Activated naive CD4-positive, alpha-beta T cell treated with anti-CD3 and anti-CD28 coated beads, Interleukin-2, amount 50 U/mL, for 24 hours (primary cell): Measurements from ENCODE around the gene CLEC4G.

Experiments
- H3K27ac Mint-ChIP-seq: one replicate; pipeline ENCODE4 v1.8.0; 2021; ENCODE audit warnings: mild to moderate bottlenecking, mixed read lengths
- H3K27me3 Mint-ChIP-seq: one replicate; pipeline ENCODE4 v1.8.0; 2021; ENCODE audit warnings: mixed read lengths
- H3K36me3 Mint-ChIP-seq: one replicate; pipeline ENCODE4 v1.8.0; 2021; ENCODE audit warnings: mixed read lengths
- H3K4me1 Mint-ChIP-seq: one replicate; pipeline ENCODE4 v1.8.0; 2021; ENCODE audit warnings: mixed read lengths
- H3K4me3 Mint-ChIP-seq: one replicate; pipeline ENCODE4 v1.8.0; 2021; ENCODE audit warnings: mild to moderate bottlenecking, mixed read lengths
- H3K9me3 Mint-ChIP-seq: one replicate; pipeline ENCODE4 v1.8.0; 2021; ENCODE audit warnings: mixed read lengths

CLEC4G gene

GRCh38 chr19:7739211-7739755 lies 7.4 kb upstream of the CLEC4G start:
- no peak overlapping the region for H3K27ac Mint-ChIP-seq
- H3K9me3 Mint-ChIP-seq = no peaks in the 10 kb centered on the region
- peaks cover 3% of the 10 kb centered on the region for H3K27me3 Mint-ChIP-seq
- H3K4me3 Mint-ChIP-seq = no peak overlapping the region
- H3K4me1 Mint-ChIP-seq = peaks cover 4% of the 10 kb centered on the region
- no peaks in the 10 kb centered on the region for H3K36me3 Mint-ChIP-seq

DNA sequence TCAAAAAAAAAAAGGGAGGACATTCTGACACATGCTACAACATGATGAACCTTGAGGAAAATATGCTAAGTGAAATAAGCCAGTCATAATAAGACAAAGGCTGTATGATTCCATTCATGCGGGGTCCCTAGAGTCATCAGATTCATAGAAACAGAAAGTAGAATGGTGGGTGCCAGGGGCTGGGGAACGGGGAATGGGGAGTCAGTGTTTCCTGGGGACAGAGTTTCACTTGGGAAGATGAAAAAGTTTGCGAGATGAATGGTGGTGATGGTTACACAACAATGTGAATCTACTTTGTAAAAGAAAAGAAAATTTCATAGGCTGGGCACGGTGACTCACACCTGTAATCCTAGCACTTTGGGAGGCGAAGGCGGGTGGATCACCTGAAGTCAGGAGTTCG lies 6.1 kb upstream of the CLEC4G start:
- peaks cover 3% of the 10 kb centered on the region for H3K27me3 Mint-ChIP-seq
- H3K4me3 Mint-ChIP-seq = no peak overlapping the region
- peak overlapping the region; percentile 37 for H3K27ac Mint-ChIP-seq
- no peaks in the 10 kb centered on the region for H3K9me3 Mint-ChIP-seq
- no peaks in the 10 kb centered on the region for H3K36me3 Mint-ChIP-seq
- peaks cover 4% of the 10 kb centered on the region for H3K4me1 Mint-ChIP-seq

GRCh38 chr19:7737215-7737614 lies 5.3 kb upstream of the CLEC4G start:
- no peak overlapping the region for H3K27ac Mint-ChIP-seq
- no peak overlapping the region for H3K4me3 Mint-ChIP-seq
- no peaks in the 10 kb centered on the region for H3K36me3 Mint-ChIP-seq
- H3K9me3 Mint-ChIP-seq = no peaks in the 10 kb centered on the region
- H3K4me1 Mint-ChIP-seq = peaks cover 4% of the 10 kb centered on the region
- peaks cover 3% of the 10 kb centered on the region for H3K27me3 Mint-ChIP-seq

- H3K4me3 Mint-ChIP-seq = no peak overlapping the region
- H3K36me3 Mint-ChIP-seq = no peaks in the 10 kb centered on the region
- H3K9me3 Mint-ChIP-seq = no peaks in the 10 kb centered on the region
- peaks cover 4% of the 10 kb centered on the region for H3K4me1 Mint-ChIP-seq
- peak overlapping the region; percentile 33 for H3K27ac Mint-ChIP-seq
- peaks cover 4% of the 10 kb centered on the region for H3K27me3 Mint-ChIP-seq
Observed at GRCh38 chr19:7736148-7736547, 4.2 kb upstream of the CLEC4G start.

- Mint-ChIP-seq H3K27ac (no peak overlapping the region), H3K4me3 (no peak overlapping the region)
Observed at GRCh38 chr19:7734220-7735203, 2.6 kb upstream of the CLEC4G start.

GRCh38 chr19:7733376-7733775 lies 1.5 kb upstream of the CLEC4G start:
- Mint-ChIP-seq H3K9me3 (no peaks in the 10 kb centered on the region), H3K4me1 (peaks cover 18% of the 10 kb centered on the region), H3K36me3 (no peaks in the 10 kb centered on the region), H3K27me3 (peaks cover 17% of the 10 kb centered on the region), H3K4me3 (no peak overlapping the region), H3K27ac (no peak overlapping the region)

More at GRCh38 chr19:7734220-7735203, 2.6 kb upstream of the CLEC4G start:
- H3K4me1 Mint-ChIP-seq = peaks cover 10% of the 10 kb centered on the region
- H3K36me3 Mint-ChIP-seq = no peaks in the 10 kb centered on the region
- no peaks in the 10 kb centered on the region for H3K9me3 Mint-ChIP-seq
- H3K27me3 Mint-ChIP-seq = peaks cover 7% of the 10 kb centered on the region

- H3K27ac Mint-ChIP-seq = no peak overlapping the region
- H3K36me3 Mint-ChIP-seq = no peaks in the 10 kb centered on the region
- H3K27me3 Mint-ChIP-seq = peaks cover 25% of the 10 kb centered on the region
- no peaks in the 10 kb centered on the region for H3K9me3 Mint-ChIP-seq
- peaks cover 14% of the 10 kb centered on the region for H3K4me1 Mint-ChIP-seq
- no peak overlapping the region for H3K4me3 Mint-ChIP-seq
Observed at GRCh38 chr19:7731615-7732014, 295 bp downstream of the CLEC4G start.

GRCh38 chr19:7731218-7731595 lies 703 bp downstream of the CLEC4G start:
- H3K27me3 Mint-ChIP-seq = peaks cover 26% of the 10 kb centered on the region
- H3K4me1 Mint-ChIP-seq = peaks cover 14% of the 10 kb centered on the region
- H3K27ac Mint-ChIP-seq = no peak overlapping the region
- no peaks in the 10 kb centered on the region for H3K9me3 Mint-ChIP-seq
- no peak overlapping the region for H3K4me3 Mint-ChIP-seq
- H3K36me3 Mint-ChIP-seq = no peaks in the 10 kb centered on the region

DNA sequence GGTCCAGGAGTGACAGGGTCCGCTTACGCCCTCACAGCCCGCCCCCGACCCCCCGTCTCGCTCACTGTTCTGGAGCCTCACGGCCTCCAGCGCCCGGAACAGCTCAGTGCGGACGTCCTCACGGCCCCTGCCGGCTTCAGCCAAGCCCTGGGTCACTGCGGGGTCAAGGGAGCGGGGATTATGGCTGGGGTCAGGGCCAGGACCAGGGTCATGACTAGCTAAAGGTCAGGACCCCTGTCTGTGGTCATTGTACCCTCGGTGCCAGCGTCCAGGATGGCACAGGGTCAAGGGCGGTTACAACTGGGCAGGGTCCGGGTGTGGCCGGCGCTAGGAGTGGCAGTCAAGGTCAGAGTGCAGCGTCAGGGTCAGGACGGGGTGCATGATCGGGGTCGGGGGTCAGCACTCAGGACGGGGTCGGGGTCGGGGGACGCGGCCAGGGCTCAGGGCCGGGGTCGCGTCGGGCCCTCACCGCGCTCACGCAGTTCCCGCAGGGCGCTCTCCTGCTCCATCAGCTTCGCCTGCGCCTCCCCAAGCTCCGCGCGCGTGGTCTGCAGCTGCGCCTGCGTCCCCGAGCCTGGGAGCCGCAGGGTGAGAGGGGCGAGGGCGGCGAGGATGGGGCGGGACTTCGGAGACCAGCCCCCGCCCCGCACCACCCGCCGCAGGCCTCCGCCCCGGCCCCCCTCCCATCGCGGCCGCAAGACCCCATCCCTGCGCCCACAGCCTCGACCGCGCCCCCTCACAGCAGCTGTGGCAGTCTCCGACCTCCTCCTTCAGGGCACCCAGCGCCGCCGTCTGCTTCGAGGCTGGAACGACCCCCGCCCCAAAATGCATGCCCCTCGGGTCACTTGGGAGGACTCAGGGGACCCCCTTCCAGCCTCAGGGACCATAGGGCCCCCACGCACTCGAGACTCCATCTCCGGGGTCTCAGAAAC lies 1.4 kb downstream of the CLEC4G start:
- Mint-ChIP-seq H3K27me3 (peaks cover 26% of the 10 kb centered on the region), H3K36me3 (no peaks in the 10 kb centered on the region), H3K4me3 (no peak overlapping the region), H3K9me3 (no peaks in the 10 kb centered on the region), H3K4me1 (peaks cover 14% of the 10 kb centered on the region), H3K27ac (no peak overlapping the region)

DNA sequence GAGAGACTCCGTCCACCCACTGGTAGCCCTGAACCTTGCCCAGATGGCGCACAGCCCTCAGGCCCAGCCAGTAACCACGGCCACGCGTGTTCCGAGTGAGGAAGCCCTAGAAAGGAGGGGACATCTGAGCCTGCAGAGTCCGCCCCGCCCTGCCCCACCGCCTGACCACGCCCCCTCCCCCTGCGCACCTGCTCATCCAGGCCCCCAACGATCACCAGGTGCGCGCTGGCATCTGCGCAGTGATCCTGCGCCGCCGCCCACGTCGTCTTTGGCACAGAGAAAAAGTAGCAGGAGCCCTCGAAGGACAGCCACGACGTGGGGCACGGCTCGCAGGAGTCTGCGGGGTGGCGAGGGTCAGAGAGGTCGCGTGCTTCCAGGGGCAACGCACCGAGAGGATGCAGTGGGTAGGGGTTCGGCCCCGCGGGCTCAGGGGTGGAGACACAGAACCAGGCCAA lies 2.1 kb downstream of the CLEC4G start:
- Mint-ChIP-seq H3K27me3 (peaks cover 26% of the 10 kb centered on the region), H3K27ac (no peak overlapping the region), H3K4me1 (peaks cover 14% of the 10 kb centered on the region)

DNA sequence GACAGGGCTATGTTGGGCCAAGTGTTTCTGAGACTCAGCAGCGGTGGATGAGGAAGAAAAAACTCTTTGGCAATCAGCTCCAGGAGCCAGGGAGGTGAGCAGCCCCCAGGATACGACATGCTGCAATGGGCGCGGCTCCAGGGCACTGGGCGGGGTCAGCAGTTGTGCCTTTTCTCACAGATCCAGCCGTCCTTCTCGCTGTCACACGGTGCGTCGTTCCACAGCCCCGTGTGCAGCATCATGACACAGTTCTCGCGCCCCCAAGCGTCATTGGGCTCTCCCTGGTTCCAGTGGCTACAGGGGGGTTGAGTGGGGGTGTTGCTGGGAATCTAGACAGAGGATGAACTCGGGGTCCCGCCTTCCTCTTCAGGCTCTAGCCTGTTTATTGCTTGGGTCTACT lies 2.7 kb downstream of the CLEC4G start:
- Mint-ChIP-seq H3K4me1 (peaks cover 14% of the 10 kb centered on the region), H3K9me3 (no peaks in the 10 kb centered on the region), H3K36me3 (no peaks in the 10 kb centered on the region), H3K27ac (no peak overlapping the region), H3K27me3 (peaks cover 26% of the 10 kb centered on the region), H3K4me3 (no peak overlapping the region)

More for the DNA sequence above, 2.1 kb downstream of the CLEC4G start:
- Mint-ChIP-seq H3K36me3 (no peaks in the 10 kb centered on the region), H3K4me3 (peak overlapping the region; percentile 66), H3K9me3 (no peaks in the 10 kb centered on the region)

- H3K27ac Mint-ChIP-seq = no peak overlapping the region
- H3K4me1 Mint-ChIP-seq = peaks cover 14% of the 10 kb centered on the region
- peaks cover 24% of the 10 kb centered on the region for H3K27me3 Mint-ChIP-seq
- no peaks in the 10 kb centered on the region for H3K36me3 Mint-ChIP-seq
- no peaks in the 10 kb centered on the region for H3K9me3 Mint-ChIP-seq
- no peak overlapping the region for H3K4me3 Mint-ChIP-seq
Observed at GRCh38 chr19:7725791-7726190, 6.1 kb downstream of the CLEC4G start.

DNA sequence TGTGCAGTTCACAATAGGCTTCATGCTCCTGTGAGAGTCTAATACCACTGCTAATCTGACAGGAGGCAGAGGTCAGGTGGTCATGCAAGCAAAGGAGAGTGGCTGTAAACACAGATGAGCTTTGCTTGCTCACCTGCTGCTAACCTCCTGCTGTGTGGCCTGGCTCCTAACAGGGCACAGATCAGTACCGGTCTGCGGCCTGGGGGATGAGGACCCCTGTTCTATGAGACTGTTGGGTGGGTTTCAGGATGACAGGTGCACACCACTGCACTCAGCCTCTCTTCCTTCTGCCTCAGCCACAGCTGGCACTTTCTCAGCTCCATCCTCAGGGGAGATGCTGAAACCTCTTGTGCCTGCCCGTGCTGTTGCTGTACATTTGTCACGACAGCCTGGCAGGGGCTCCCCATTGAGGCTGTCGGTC lies 9.7 kb downstream of the CLEC4G start:
- Mint-ChIP-seq H3K36me3 (no peaks in the 10 kb centered on the region), H3K27me3 (peaks cover 1% of the 10 kb centered on the region), H3K27ac (no peak overlapping the region), H3K4me3 (no peak overlapping the region), H3K9me3 (no peaks in the 10 kb centered on the region), H3K4me1 (peaks cover 8% of the 10 kb centered on the region)

DNA sequence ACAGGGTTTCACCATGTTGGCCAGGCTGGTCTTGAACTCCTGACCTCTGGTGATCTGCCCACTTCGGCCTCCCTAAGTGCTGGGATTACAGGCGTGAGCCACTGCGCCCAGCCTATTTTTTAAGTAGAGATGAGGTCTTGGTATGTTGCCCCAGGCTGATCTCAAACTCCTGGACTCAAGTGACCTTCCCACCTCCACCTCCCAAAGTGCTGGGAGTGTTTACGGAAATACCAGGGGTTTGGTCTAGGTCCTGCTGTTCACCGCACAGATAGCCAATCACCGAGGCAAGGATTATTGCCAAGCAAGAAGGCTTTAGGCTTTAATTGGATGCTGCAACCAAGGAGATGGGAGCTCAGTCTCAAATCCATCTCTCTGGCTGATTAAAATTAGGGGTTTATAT lies 11.6 kb downstream of the CLEC4G start:
- Mint-ChIP-seq H3K27me3 (no peaks in the 10 kb centered on the region), H3K27ac (no peak overlapping the region), H3K36me3 (no peaks in the 10 kb centered on the region), H3K4me3 (no peak overlapping the region), H3K4me1 (peaks cover 8% of the 10 kb centered on the region), H3K9me3 (no peaks in the 10 kb centered on the region)

DNA sequence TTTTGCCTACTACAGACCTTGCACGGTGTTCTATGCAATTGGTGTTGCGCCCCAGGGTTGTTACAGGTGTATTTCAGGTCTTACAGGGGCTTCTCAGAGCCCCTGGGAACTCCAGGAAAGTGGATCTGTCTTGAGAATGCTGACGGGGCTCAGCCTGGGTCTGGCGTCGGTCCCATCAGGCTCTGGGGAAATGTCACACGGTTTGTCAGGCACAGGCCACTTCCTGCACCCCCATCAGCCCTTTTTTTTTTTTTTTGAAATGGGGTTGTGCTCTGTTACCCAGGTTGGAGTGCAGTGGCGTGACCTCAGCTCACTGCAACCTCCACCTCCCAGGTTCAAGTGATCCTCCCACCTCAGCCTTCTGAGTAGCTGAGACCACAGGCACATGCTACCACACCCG lies 13.2 kb downstream of the CLEC4G start:
- Mint-ChIP-seq H3K4me1 (peaks cover 18% of the 10 kb centered on the region), H3K9me3 (no peaks in the 10 kb centered on the region), H3K4me3 (no peak overlapping the region), H3K27me3 (no peaks in the 10 kb centered on the region), H3K36me3 (no peaks in the 10 kb centered on the region), H3K27ac (no peak overlapping the region)
